Thyroid gland (tissue), 4 donors: Measurements from ENCODE around the gene GGA3. TPM values are rescaled to one million over a fixed set of nuclear protein-coding genes. Genes with fewer than 3 reads are reported as not detected.
"Not testable (repeated sequence)": the region's sequence is repeated elsewhere in the genome, so short reads cannot be mapped to it uniquely, and the experiment has no call there.

ENCODE experiments used
- DNase-seq, 2 donors: peaks; one replicate each; pipeline ENCODE4 v3.0.0-alpha.2; 2019
- H3K27ac ChIP-seq, 3 donors: fragments of 200-600 bp; sonication (generic); 1 replicate in 2 of 3; 2 replicates in 1 of 3; pipeline ENCODE4 v1.5.1; 2016 to 2019; ENCODE audit warnings: mild to moderate bottlenecking in 1 of 3, moderate library complexity in 1 of 3
- H3K27me3 ChIP-seq: fragments of 200-600 bp; sonication (generic); one replicate; pipeline ENCODE4 v1.5.1; 2019
- H3K36me3 ChIP-seq, 2 donors: fragments of 200-600 bp; sonication (generic); one replicate each; pipeline ENCODE4 v1.5.1; 2016 to 2019
- H3K4me1 ChIP-seq, 2 donors: fragments of 200-600 bp; sonication (generic); one replicate each; pipeline ENCODE4 v1.5.1; 2017 to 2019
- H3K4me3 ChIP-seq, 3 donors: fragments of 200-600 bp; sonication (generic); replicated peaks in 1 of 3; 1 replicate in 2 of 3; 2 replicates in 1 of 3; pipeline ENCODE4 v1.5.1; 2016; ENCODE audit warnings: mild to moderate bottlenecking in 1 of 3
- H3K9me3 ChIP-seq: fragments of 200-600 bp; sonication (generic); one replicate; pipeline ENCODE4 v1.5.1; 2017
- CTCF ChIP-seq, 6 experiments: fragments of 200-600 bp in 3 of 6; fragments of 450-650 bp in 3 of 6; sonication (generic) in 3 of 6; IDR thresholded peaks; one replicate each; pipeline ENCODE4 v1.5.1; 2016 to 2019; ENCODE audit warnings: antibody characterized with exemption in 6 of 6, mild to moderate bottlenecking in 2 of 6, inconsistent platforms in 1 of 6, moderate library complexity in 1 of 6
- POLR2A ChIP-seq, 2 donors: fragments of 450-650 bp; IDR thresholded peaks; one replicate each; pipeline ENCODE4 v1.6.1; 2017; ENCODE audit warnings: antibody characterized with exemption in 2 of 2, mild to moderate bottlenecking in 2 of 2, moderate library complexity in 1 of 2
- WGBS, 2 donors: methylation state at CpG; one replicate each; pipeline ENCODE4 v1.1.5; 2017; 5-methylcytosine and 5-hydroxymethylcytosine counted together
- intact Hi-C: fragments of 100-400 bp; cut with DNase I; formaldehyde crosslinking; loops from one replicate; pipeline ENCODE4 v1.15.1; 2023
- total RNA-seq, 4 donors: library from RNA; depleted of rRNA; stranded (reverse); fragments of >200 nt; gene quantifications; one replicate each; pipeline ENCODE4 v1.2.3, GENCODE V29; 2016

Gene GGA3
- total RNA-seq, 4 donors from 2014 or later, result 22.5 to 38.4 (median 24.1) TPM

- Histone ChIP-seq H3K4me3 (no peak overlapping the region), H3K9me3 (no peaks in the 10 kb centered on the region), H3K4me1 (no peaks in the 10 kb centered on the region), H3K27me3 (no peaks in the 10 kb centered on the region), H3K27ac (no peak overlapping the region), H3K36me3 (no peaks in the 10 kb centered on the region)
- WGBS, 2 donors, result 86 to 87% methylated on average over 17 of the region's 17 CpGs
- TF ChIP-seq POLR2A (IDR thresholded peaks at IDR 0.05) (no peak), CTCF (IDR thresholded peaks at IDR 0.05) (no peak)
- no peak for DNase-seq
- intact Hi-C loops, result no loop called here
These were observed 40.2 kb upstream of the GGA3 start for GRCh38 chr17:75301502-75302206.

- Histone ChIP-seq H3K36me3 (no peaks in the 10 kb centered on the region), H3K9me3 (no peaks in the 10 kb centered on the region), H3K4me1 (no peaks in the 10 kb centered on the region), H3K4me3 (no peak overlapping the region), H3K27me3 (no peaks in the 10 kb centered on the region), H3K27ac (no peak overlapping the region)
- WGBS, 2 donors, result 78 to 84% methylated on average over 9 of the region's 9 CpGs
- intact Hi-C loops, result no loop called here
- TF ChIP-seq CTCF (IDR thresholded peaks at IDR 0.05) (no peak), POLR2A (IDR thresholded peaks at IDR 0.05) (no peak)
- no peak for DNase-seq
These were observed 39.6 kb upstream of the GGA3 start for GRCh38 chr17:75301049-75301448.

GRCh38 chr17:75300280-75300679, 38.9 kb upstream of the GGA3 start:
- Histone ChIP-seq H3K36me3 (no peaks in the 10 kb centered on the region), H3K9me3 (no peaks in the 10 kb centered on the region), H3K4me3 (no peak overlapping the region), H3K27ac (no peak overlapping the region), H3K4me1 (no peaks in the 10 kb centered on the region), H3K27me3 (no peaks in the 10 kb centered on the region)
- WGBS, 2 donors, result 78 to 80% methylated on average over 7 of the region's 7 CpGs
- intact Hi-C loops, result no loop called here
- no peak for DNase-seq
- TF ChIP-seq POLR2A (IDR thresholded peaks at IDR 0.05) (no peak), CTCF (IDR thresholded peaks at IDR 0.05) (no peak)

GRCh38 chr17:75295201-75296158, 34.1 kb upstream of the GGA3 start:
- no peak for DNase-seq
- no peaks in the 10 kb centered on the region for H3K4me1 ChIP-seq
- TF ChIP-seq CTCF (IDR thresholded peaks at IDR 0.05) (no peak), POLR2A (IDR thresholded peaks at IDR 0.05) (no peak)
- H3K27me3 ChIP-seq, result no peaks in the 10 kb centered on the region
- no peak overlapping the region for H3K4me3 ChIP-seq
- no peak overlapping the region for H3K27ac ChIP-seq
- no peaks in the 10 kb centered on the region for H3K9me3 ChIP-seq
- 83 to 88% methylated on average over 8 of the region's 8 CpGs for WGBS, 2 donors
- intact Hi-C loops, result no loop called here
- H3K36me3 ChIP-seq, result no peaks in the 10 kb centered on the region

- H3K4me1 ChIP-seq, DNase-seq, intact Hi-C loops, H3K36me3 ChIP-seq, H3K4me3 ChIP-seq, H3K27ac ChIP-seq, H3K9me3 ChIP-seq, H3K27me3 ChIP-seq: not testable (repeated sequence)
- WGBS, 2 donors, result 78 to 81% methylated on average over 16 of the region's 16 CpGs
These were observed 31.5 kb upstream of the GGA3 start for GRCh38 chr17:75292810-75293448.
